CD8-positive, alpha-beta memory T cell (primary cell): ENCODE results near the gene TPPP3. TPM values are rescaled to one million over a fixed set of nuclear protein-coding genes. Genes with fewer than 3 reads are reported as not detected.

ENCODE experiments used
- CTCF ChIA-PET: fragments of 350-600 bp; sonication (Branson Sonifier 250); formaldehyde crosslinking; loops from one replicate; lab custom pipeline; 2021; ENCODE audit warnings: antibody characterized with exemption; lab: Charles Lee
- POLR2A ChIA-PET: fragments of 350-600 bp; sonication (Branson Sonifier 250); formaldehyde crosslinking; loops from one replicate; lab custom pipeline; 2021; ENCODE audit warnings: antibody characterized with exemption; lab: Charles Lee
- DNase-seq, 5 donors: peaks; one replicate each; pipeline versions ENCODE4 v3.0.0 to v3.0.0-alpha.2; 2020 to 2022; ENCODE audit warnings: mixed read lengths in 1 of 5
- H3K27ac ChIP-seq: one replicate; pipeline ENCODE4 v1.7.0; 2013; ENCODE audit warnings: low read depth, mild to moderate bottlenecking, low read length, moderate library complexity
- H3K27me3 ChIP-seq: 2 replicates; pipeline ENCODE4 v1.7.0; 2013; ENCODE audit warnings: low read length, mild to moderate bottlenecking; ENCODE audit not compliant: insufficient read depth, poor library complexity, severe bottlenecking
- H3K36me3 ChIP-seq: 2 replicates; pipeline ENCODE4 v1.7.0; 2013; ENCODE audit warnings: mild to moderate bottlenecking, low read length, moderate library complexity; ENCODE audit not compliant: insufficient read depth
- H3K4me1 ChIP-seq: 2 replicates; pipeline ENCODE4 v1.7.0; 2013; ENCODE audit warnings: mild to moderate bottlenecking, low read length, moderate library complexity; ENCODE audit not compliant: insufficient read depth
- H3K4me3 ChIP-seq: 2 replicates; pipeline ENCODE4 v1.7.0; 2013; ENCODE audit warnings: mild to moderate bottlenecking, low read length
- H3K9me3 ChIP-seq: 2 replicates; pipeline ENCODE4 v1.7.0; 2013; ENCODE audit warnings: mild to moderate bottlenecking, low read length
- H3K27ac Mint-ChIP-seq, 8 donors: one replicate each; pipeline ENCODE4 v1.8.0; 2020 to 2021; ENCODE audit warnings: mixed read lengths in 8 of 8, mild to moderate bottlenecking in 6 of 8, inconsistent platforms in 3 of 8, moderate library complexity in 3 of 8
- H3K27me3 Mint-ChIP-seq, 2 donors: one replicate each; pipeline ENCODE4 v1.8.0; 2020 to 2021; ENCODE audit warnings: mixed read lengths in 2 of 2, mild to moderate bottlenecking in 1 of 2, moderate library complexity in 1 of 2
- H3K36me3 Mint-ChIP-seq, 3 donors: one replicate each; pipeline ENCODE4 v1.8.0; 2020 to 2021; ENCODE audit warnings: mixed read lengths in 3 of 3, inconsistent platforms in 1 of 3, mild to moderate bottlenecking in 1 of 3
- H3K4me1 Mint-ChIP-seq, 3 donors: one replicate each; pipeline ENCODE4 v1.8.0; 2020 to 2021; ENCODE audit warnings: mixed read lengths in 3 of 3, inconsistent platforms in 1 of 3, mild to moderate bottlenecking in 1 of 3
- H3K4me3 Mint-ChIP-seq, 7 donors: one replicate each; pipeline ENCODE4 v1.8.0; 2020 to 2021; ENCODE audit warnings: mixed read lengths in 7 of 7, mild to moderate bottlenecking in 6 of 7, moderate library complexity in 4 of 7, inconsistent platforms in 2 of 7
- H3K9me3 Mint-ChIP-seq, 5 donors: one replicate each; pipeline ENCODE4 v1.8.0; 2020 to 2022; ENCODE audit warnings: mixed read lengths in 5 of 5, mild to moderate bottlenecking in 3 of 5, moderate library complexity in 2 of 5, inconsistent platforms in 1 of 5
- polyA plus RNA-seq: library from polyadenylated mRNA; unstranded; fragments of 300-500 nt; fragmentation: Illumina TruSeq; gene quantifications from one replicate; pipeline ENCODE4 v1.2.3, GENCODE V29; 2021
- total RNA-seq, 2 experiments: library from RNA; stranded (reverse); gene quantifications; one replicate each; pipeline ENCODE4 v1.2.3, GENCODE V29; 2021

TPPP3 gene
- total and polyA plus RNA-seq, 3 experiments from 2014 or later: not detected

- Mint-ChIP-seq H3K4me1 (no peaks in the 10 kb centered on the region), H3K27ac (no peak overlapping the region), H3K4me3 (no peak overlapping the region), H3K27me3 (peaks cover 5 to 13% of the 10 kb centered on the region in 2 donors), H3K9me3 (no peaks in the 10 kb centered on the region), H3K36me3 (no peaks in the 10 kb centered on the region)
- H3K36me3 ChIP-seq: no peaks in the 10 kb centered on the region
- no peaks in the 10 kb centered on the region for H3K27me3 ChIP-seq
- no peak overlapping the region for H3K27ac ChIP-seq
- ChIA-PET POLR2A (interaction anchor here (0.5 kb wide), 1 partner anchor 12 kb away, joined by 3 read pairs; no protein-coding TSS in a partner anchor), CTCF (no interaction called here)
- H3K4me1 ChIP-seq: no peaks in the 10 kb centered on the region
- H3K4me3 ChIP-seq: no peak overlapping the region
- no peaks in the 10 kb centered on the region for H3K9me3 ChIP-seq
- DNase-seq: no peak
Observed at GRCh38 chr16:67350324-67350723, 43.0 kb downstream of the TPPP3 start.

- Histone ChIP-seq H3K36me3 (no peaks in the 10 kb centered on the region), H3K4me1 (no peaks in the 10 kb centered on the region), H3K27me3 (peaks cover 2% of the 10 kb centered on the region), H3K9me3 (no peaks in the 10 kb centered on the region), H3K4me3 (no peak overlapping the region), H3K27ac (no peak overlapping the region)
- POLR2A ChIA-PET: no interaction called here
- Mint-ChIP-seq H3K4me1 (no peaks in the 10 kb centered on the region), H3K4me3 (no peak overlapping the region), H3K36me3 (no peaks in the 10 kb centered on the region), H3K27ac (no peak overlapping the region), H3K27me3 (peaks cover 5 to 8% of the 10 kb centered on the region in 2 donors), H3K9me3 (no peaks in the 10 kb centered on the region)
- DNase-seq: peak in 1 of 5 donors; percentile 7
- CTCF ChIA-PET: interaction anchor here (1.5 kb wide), 1 partner anchor 11 kb away, joined by 3 read pairs; no protein-coding TSS in a partner anchor
Observed at GRCh38 chr16:67349172-67349571, 44.1 kb downstream of the TPPP3 start.

- no peak overlapping the region for H3K4me3 ChIP-seq
- H3K36me3 ChIP-seq: no peaks in the 10 kb centered on the region
- no peaks in the 10 kb centered on the region for H3K4me1 Mint-ChIP-seq
- no peak overlapping the region for H3K4me3 Mint-ChIP-seq
- ChIA-PET CTCF (interaction anchor here (1.3 kb wide), 1 partner anchor 174 kb away, joined by 3 read pairs; no protein-coding TSS in a partner anchor), POLR2A (no interaction called here)
- DNase-seq: no peak
- no peak overlapping the region for H3K27ac ChIP-seq
- no peak overlapping the region for H3K27ac Mint-ChIP-seq
- H3K36me3 Mint-ChIP-seq: no peaks in the 10 kb centered on the region
- no peaks in the 10 kb centered on the region for H3K4me1 ChIP-seq
- H3K27me3 Mint-ChIP-seq: peaks cover 10 to 12% of the 10 kb centered on the region in 2 donors
- H3K9me3 Mint-ChIP-seq: no peaks in the 10 kb centered on the region
- no peaks in the 10 kb centered on the region for H3K9me3 ChIP-seq
- H3K27me3 ChIP-seq: peaks cover 4% of the 10 kb centered on the region
Observed at GRCh38 chr16:67346341-67346740, 47.0 kb downstream of the TPPP3 start.

DNA sequence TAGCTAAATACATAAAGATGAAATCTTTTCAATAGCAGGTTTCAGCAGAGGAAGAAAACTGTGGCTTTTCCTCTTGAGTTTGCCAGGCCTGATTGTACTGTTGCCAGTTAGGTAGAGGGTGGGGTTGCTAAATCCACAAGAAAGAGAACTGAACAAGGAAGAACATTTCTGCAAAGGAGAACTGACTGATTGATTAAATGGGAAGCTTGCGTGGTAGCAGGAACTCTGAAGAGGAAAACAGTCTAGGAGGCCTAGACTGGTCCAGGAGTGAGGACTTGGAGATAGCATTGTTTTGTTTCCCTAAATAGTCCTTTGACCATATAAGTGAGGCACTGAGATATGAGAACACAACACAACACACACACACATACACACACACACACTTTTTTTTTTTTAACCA, 47.9 kb downstream of the TPPP3 start:
- no peak overlapping the region for H3K27ac ChIP-seq
- H3K27me3 ChIP-seq: peaks cover 4% of the 10 kb centered on the region
- Mint-ChIP-seq H3K4me3 (no peak overlapping the region), H3K27me3 (peaks cover 10 to 12% of the 10 kb centered on the region in 2 donors), H3K9me3 (no peaks in the 10 kb centered on the region), H3K27ac (peak overlapping the region in 1 of 8 donors; percentile 8), H3K4me1 (no peaks in the 10 kb centered on the region), H3K36me3 (no peaks in the 10 kb centered on the region)
- POLR2A ChIA-PET: no interaction called here
- no peak for DNase-seq
- no peak overlapping the region for H3K4me3 ChIP-seq
- no peaks in the 10 kb centered on the region for H3K4me1 ChIP-seq
- H3K9me3 ChIP-seq: no peaks in the 10 kb centered on the region
- H3K36me3 ChIP-seq: no peaks in the 10 kb centered on the region
- CTCF ChIA-PET: no interaction called here

DNA sequence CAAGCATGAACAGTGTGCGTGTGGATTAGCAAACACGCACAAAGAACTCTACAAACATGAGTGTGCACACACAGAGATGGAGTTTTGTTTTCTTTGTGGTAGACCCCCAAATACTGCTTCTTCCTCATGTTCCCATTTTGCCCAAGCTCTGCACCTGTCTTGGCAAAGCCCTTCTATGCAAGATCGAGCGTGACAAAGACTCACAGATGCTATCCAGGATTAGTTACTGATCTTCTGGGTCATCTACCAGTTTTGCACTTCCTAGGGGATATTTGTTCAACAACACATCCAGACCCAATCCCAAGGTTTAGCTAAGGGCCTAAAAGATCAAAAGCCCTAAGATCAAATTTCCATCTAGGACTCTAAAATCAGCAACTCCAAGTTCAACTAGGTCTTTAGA, 50.7 kb downstream of the TPPP3 start:
- H3K9me3 ChIP-seq: no peaks in the 10 kb centered on the region
- ChIA-PET CTCF (no interaction called here), POLR2A (no interaction called here)
- H3K27ac ChIP-seq: no peak overlapping the region
- DNase-seq: no peak
- H3K36me3 Mint-ChIP-seq: no peaks in the 10 kb centered on the region
- no peak overlapping the region for H3K4me3 ChIP-seq
- peaks cover 4% of the 10 kb centered on the region for H3K27me3 ChIP-seq
- H3K4me1 ChIP-seq: no peaks in the 10 kb centered on the region
- H3K4me1 Mint-ChIP-seq: no peaks in the 10 kb centered on the region
- H3K4me3 Mint-ChIP-seq: no peak overlapping the region
- H3K27me3 Mint-ChIP-seq: peaks cover 8 to 14% of the 10 kb centered on the region in 2 donors
- H3K27ac Mint-ChIP-seq: no peak overlapping the region
- no peaks in the 10 kb centered on the region for H3K36me3 ChIP-seq
- no peaks in the 10 kb centered on the region for H3K9me3 Mint-ChIP-seq

DNA sequence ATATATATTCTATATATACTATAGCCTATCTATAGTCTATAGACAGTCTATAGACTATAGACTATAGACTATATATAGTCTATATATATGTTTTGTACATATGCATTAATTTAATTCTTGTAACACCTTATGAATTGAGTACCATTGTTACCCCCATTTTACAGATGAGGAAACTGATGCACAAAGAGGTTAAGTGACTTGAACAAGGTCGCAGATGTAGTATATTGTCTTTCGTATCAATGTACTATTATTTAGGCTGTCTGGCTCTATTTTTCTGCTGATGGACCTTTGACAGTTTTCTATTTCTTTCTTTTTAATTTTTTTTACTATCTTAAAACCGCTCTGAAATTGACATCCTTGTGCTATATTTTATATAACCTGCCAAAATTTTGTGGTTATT, 52.0 kb downstream of the TPPP3 start:
- Histone ChIP-seq H3K36me3 (no peaks in the 10 kb centered on the region), H3K4me3 (no peak overlapping the region), H3K27ac (no peak overlapping the region), H3K9me3 (no peaks in the 10 kb centered on the region), H3K27me3 (peaks cover 4% of the 10 kb centered on the region), H3K4me1 (no peaks in the 10 kb centered on the region)
- peaks cover 5 to 14% of the 10 kb centered on the region in 2 donors for H3K27me3 Mint-ChIP-seq
- no peak overlapping the region for H3K27ac Mint-ChIP-seq
- DNase-seq: no peak
- H3K4me1 Mint-ChIP-seq: no peaks in the 10 kb centered on the region
- H3K9me3 Mint-ChIP-seq: no peaks in the 10 kb centered on the region
- H3K36me3 Mint-ChIP-seq: no peaks in the 10 kb centered on the region
- ChIA-PET CTCF (no interaction called here), POLR2A (no interaction called here)
- H3K4me3 Mint-ChIP-seq: no peak overlapping the region

Other genes starting within 250 kb of the TPPP3 start
- 1 to 10 TPM; 2.4 to 2.7 TPM for gene B3GNT9, start 242.5 kb downstream of the TPPP3 start, total RNA-seq
- gene B3GNT9, start 242.5 kb downstream of the TPPP3 start, polyA plus RNA-seq: 5.0 TPM
- gene TRADD, start 233.6 kb downstream of the TPPP3 start, total RNA-seq: 10 to 100 TPM; 23.8 to 28.7 TPM
- 141 TPM for gene TRADD, start 233.6 kb downstream of the TPPP3 start, polyA plus RNA-seq
- gene FBXL8, start 233.5 kb downstream of the TPPP3 start, total RNA-seq: 10 to 100 TPM; 10.5 to 14.3 TPM
- 11.6 TPM for gene FBXL8, start 233.5 kb downstream of the TPPP3 start, polyA plus RNA-seq
- gene HSF4, start 228.8 kb downstream of the TPPP3 start, total RNA-seq: 10 to 100 TPM; 11.6 to 13.3 TPM
- gene HSF4, start 228.8 kb downstream of the TPPP3 start, polyA plus RNA-seq: not detected
- gene NOL3, start 223.0 kb downstream of the TPPP3 start, total RNA-seq: 1 to 10 TPM; 2.1 to 2.3 TPM
- 0.91 TPM for gene NOL3, start 223.0 kb downstream of the TPPP3 start, polyA plus RNA-seq
- 10 to 100 TPM; 15.3 to 15.6 TPM for gene MATCAP1, start 209.5 kb downstream of the TPPP3 start, total RNA-seq
- gene MATCAP1, start 209.5 kb downstream of the TPPP3 start, polyA plus RNA-seq: 0.68 TPM
- gene EXOC3L1, start 203.4 kb downstream of the TPPP3 start, total RNA-seq: not detected
- not detected for gene EXOC3L1, start 203.4 kb downstream of the TPPP3 start, polyA plus RNA-seq
- 100 to 1,000 TPM; 137 to 139 TPM for gene E2F4, start 201.3 kb downstream of the TPPP3 start, total RNA-seq
- gene E2F4, start 201.3 kb downstream of the TPPP3 start, polyA plus RNA-seq: 86.0 TPM
- gene ELMO3, start 194.4 kb downstream of the TPPP3 start, total RNA-seq: 1 to 10 TPM; 5.0 to 5.3 TPM
- not detected for gene ELMO3, start 194.4 kb downstream of the TPPP3 start, polyA plus RNA-seq
- gene TMEM208, start 166.4 kb downstream of the TPPP3 start, total RNA-seq: 10 to 100 TPM; 58.4 to 69.5 TPM
- 83.7 TPM for gene TMEM208, start 166.4 kb downstream of the TPPP3 start, polyA plus RNA-seq
- 100 to 1,000 TPM; 111 to 117 TPM for gene FHOD1, start 146.0 kb downstream of the TPPP3 start, total RNA-seq
- 5.5 TPM for gene FHOD1, start 146.0 kb downstream of the TPPP3 start, polyA plus RNA-seq
- gene SLC9A5, start 144.5 kb downstream of the TPPP3 start, total RNA-seq: 1 to 10 TPM; 5.2 TPM
- gene SLC9A5, start 144.5 kb downstream of the TPPP3 start, polyA plus RNA-seq: not detected
- gene PLEKHG4, start 114.0 kb downstream of the TPPP3 start, total RNA-seq: 10 to 100 TPM; 25.3 to 29.3 TPM
- 1.6 TPM for gene PLEKHG4, start 114.0 kb downstream of the TPPP3 start, polyA plus RNA-seq
- 1 to 10 TPM in 1 of 2 experiments, under 1 TPM in 1; 0.71 to 1.4 TPM for gene KCTD19, start 66.8 kb downstream of the TPPP3 start, total RNA-seq
- gene KCTD19, start 66.8 kb downstream of the TPPP3 start, polyA plus RNA-seq: not detected
- gene LRRC36, start 66.7 kb downstream of the TPPP3 start, total RNA-seq: under 1 TPM; 0.28 to 0.31 TPM
- gene LRRC36, start 66.7 kb downstream of the TPPP3 start, polyA plus RNA-seq: not detected
- 1 to 10 TPM; 1.3 TPM for gene ZDHHC1, start 23.0 kb upstream of the TPPP3 start, total RNA-seq
- 0.60 TPM for gene ZDHHC1, start 23.0 kb upstream of the TPPP3 start, polyA plus RNA-seq
- 1 to 10 TPM; 1.1 to 1.5 TPM for gene HSD11B2, start 37.6 kb upstream of the TPPP3 start, total RNA-seq
- not detected for gene HSD11B2, start 37.6 kb upstream of the TPPP3 start, polyA plus RNA-seq
- gene ATP6V0D1, start 87.7 kb upstream of the TPPP3 start, total RNA-seq: 10 to 100 TPM; 49.3 to 57.6 TPM
- 107 TPM for gene ATP6V0D1, start 87.7 kb upstream of the TPPP3 start, polyA plus RNA-seq
- not detected for gene AGRP, start 90.0 kb upstream of the TPPP3 start, total RNA-seq
- gene AGRP, start 90.0 kb upstream of the TPPP3 start, polyA plus RNA-seq: not detected
- gene RIPOR1, start 135.3 kb upstream of the TPPP3 start, total RNA-seq: 10 to 100 TPM; 23.2 to 27.4 TPM
- gene RIPOR1, start 135.3 kb upstream of the TPPP3 start, polyA plus RNA-seq: 6.1 TPM
- gene CTCF, start 169.0 kb upstream of the TPPP3 start, total RNA-seq: 10 to 100 TPM; 65.4 to 67.4 TPM
- 66.4 TPM for gene CTCF, start 169.0 kb upstream of the TPPP3 start, polyA plus RNA-seq